Loucy (cell line): Measurements from ENCODE around the gene CNTNAP2.

ENCODE experiments used
- H2AFZ ChIP-seq: fragments of 200-600 bp; sonication (generic); 2 replicates; pipeline ENCODE4 v1.6.0; 2016; ENCODE audit warnings: antibody characterized with exemption, mild to moderate bottlenecking, low read length, moderate library complexity
- H3F3A ChIP-seq: fragments of 200-600 bp; 2 replicates; pipeline ENCODE4 v1.6.0; 2016; ENCODE audit warnings: antibody characterized with exemption, low read depth, mild to moderate bottlenecking
- H3K27me3 ChIP-seq: fragments of 200-600 bp; sonication (generic); 2 replicates; pipeline ENCODE4 v1.6.1; 2014; ENCODE audit warnings: low read length, mild to moderate bottlenecking; ENCODE audit not compliant: insufficient read depth, poor library complexity, severe bottlenecking
- H3K36me3 ChIP-seq: fragments of 200-600 bp; sonication (generic); 2 replicates; pipeline ENCODE4 v1.6.1; 2016; ENCODE audit warnings: low read length; ENCODE audit not compliant: insufficient read depth
- H3K4me1 ChIP-seq: fragments of 200-600 bp; sonication (generic); 2 replicates; pipeline ENCODE4 v1.5.1; 2014; ENCODE audit warnings: low read length, mild to moderate bottlenecking; ENCODE audit not compliant: insufficient read depth, poor library complexity, severe bottlenecking
- H3K4me2 ChIP-seq: fragments of 200-600 bp; sonication (generic); 2 replicates; pipeline ENCODE4 v1.6.0; 2014; ENCODE audit warnings: antibody characterized with exemption, low read length, low read depth, mild to moderate bottlenecking; ENCODE audit not compliant: poor library complexity, severe bottlenecking
- H3K4me3 ChIP-seq: fragments of 200-600 bp; sonication (generic); 2 replicates; pipeline ENCODE4 v1.5.1; 2014; ENCODE audit warnings: low read length, mild to moderate bottlenecking, mixed read lengths; ENCODE audit not compliant: poor library complexity, severe bottlenecking
- H3K79me2 ChIP-seq: fragments of 200-600 bp; sonication (generic); 2 replicates; pipeline ENCODE4 v1.6.1; 2014; ENCODE audit warnings: low read length; ENCODE audit not compliant: insufficient read depth
- H3K9ac ChIP-seq: fragments of 200-600 bp; sonication (generic); 2 replicates; pipeline ENCODE4 v1.6.0; 2014; ENCODE audit warnings: mild to moderate bottlenecking, low read depth, low read length, moderate library complexity; ENCODE audit not compliant: poor library complexity, severe bottlenecking
- H3K9me2 ChIP-seq: fragments of 200-600 bp; sonication (generic); replicated peaks from 2 replicates; pipeline ENCODE4 v1.6.1; 2016; ENCODE audit warnings: low read depth, low read length, mixed read lengths
- H3K9me3 ChIP-seq: fragments of 200-600 bp; sonication (generic); 2 replicates; pipeline ENCODE4 v1.6.1; 2014; ENCODE audit warnings: mild to moderate bottlenecking, antibody characterized with exemption, low read length, low read depth; ENCODE audit not compliant: insufficient read depth
- H4K20me1 ChIP-seq: fragments of 200-600 bp; sonication (generic); 2 replicates; pipeline ENCODE4 v1.6.0; 2014; ENCODE audit warnings: antibody characterized with exemption, low read length, mild to moderate bottlenecking; ENCODE audit not compliant: insufficient read depth, poor library complexity, severe bottlenecking
- CTCF ChIP-seq: fragments of 200-600 bp; sonication (generic); conservative IDR thresholded peaks from 2 replicates; pipeline ENCODE4 v1.5.1; 2014; ENCODE audit warnings: mild to moderate bottlenecking, antibody characterized with exemption, low read length
- EZH2phosphoT487 ChIP-seq: fragments of 200-600 bp; IDR thresholded peaks from 2 replicates; pipeline ENCODE4 v1.6.1; 2018; ENCODE audit warnings: antibody characterized with exemption, mild to moderate bottlenecking, moderate library complexity, borderline replicate concordance

CNTNAP2 gene

GRCh38 chr7:147605323-147605722, 1488.7 kb downstream of the CNTNAP2 start:
- H3K9me3 ChIP-seq = no peaks in the 10 kb centered on the region
- no peak overlapping the region for H2AFZ ChIP-seq
- no peaks in the 10 kb centered on the region for H4K20me1 ChIP-seq
- no peak overlapping the region for H3K4me3 ChIP-seq
- H3K79me2 ChIP-seq = no peaks in the 10 kb centered on the region
- no peaks in the 10 kb centered on the region for H3K27me3 ChIP-seq
- no peaks in the 10 kb centered on the region for H3K36me3 ChIP-seq
- no peaks in the 10 kb centered on the region for H3K4me1 ChIP-seq
- H3K9me2 ChIP-seq = no peaks in the 10 kb centered on the region
- no peak overlapping the region for H3K4me2 ChIP-seq
- TF ChIP-seq EZH2phosphoT487 (no peak), CTCF (no peak)
- H3F3A ChIP-seq = no peaks in the 10 kb centered on the region
- H3K9ac ChIP-seq = no peak overlapping the region

- Histone ChIP-seq H3K27me3 (no peaks in the 10 kb centered on the region), H3K79me2 (no peaks in the 10 kb centered on the region), H3K9ac (no peak overlapping the region), H3K9me3 (no peaks in the 10 kb centered on the region), H3F3A (no peaks in the 10 kb centered on the region), H3K4me3 (no peak overlapping the region), H3K4me1 (no peaks in the 10 kb centered on the region), H3K36me3 (no peaks in the 10 kb centered on the region), H4K20me1 (no peaks in the 10 kb centered on the region), H3K9me2 (no peaks in the 10 kb centered on the region), H3K4me2 (no peak overlapping the region), H2AFZ (no peak overlapping the region)
- no peak for TF ChIP-seq CTCF
- TF ChIP-seq EZH2phosphoT487 = no peak
These were observed 1490.7 kb downstream of the CNTNAP2 start for GRCh38 chr7:147607157-147607800.

- Histone ChIP-seq H2AFZ (no peak overlapping the region), H3F3A (no peaks in the 10 kb centered on the region), H3K9me2 (no peaks in the 10 kb centered on the region), H3K79me2 (no peaks in the 10 kb centered on the region), H3K36me3 (no peaks in the 10 kb centered on the region), H3K9ac (no peak overlapping the region), H3K4me3 (no peak overlapping the region), H3K9me3 (no peaks in the 10 kb centered on the region), H4K20me1 (no peaks in the 10 kb centered on the region), H3K27me3 (no peaks in the 10 kb centered on the region), H3K4me1 (no peaks in the 10 kb centered on the region), H3K4me2 (no peak overlapping the region)
- no peak for TF ChIP-seq CTCF
- no peak for TF ChIP-seq EZH2phosphoT487
These were observed 1494.8 kb downstream of the CNTNAP2 start for GRCh38 chr7:147611431-147611830.
